Forelimb muscle (tissue), 1 donor: ENCODE results near the gene PARG. TPM values are rescaled to one million over a fixed set of nuclear protein-coding genes. Genes with fewer than 3 reads are reported as not detected.
"Not testable (repeated sequence)": the region's sequence is repeated elsewhere in the genome, so short reads cannot be mapped to it uniquely, and the experiment has no call there.

Experiments
- DNase-seq: peaks from one replicate; pipeline ENCODE4 v3.0.0-alpha.2; 2013; ENCODE audit warnings: low read depth
- polyA plus RNA-seq: library from polyadenylated mRNA; unstranded; fragments of 120-200 nt; gene quantifications from one replicate; pipeline ENCODE4 v1.2.1, GENCODE V29; 2013; ENCODE audit not compliant: insufficient read length

Gene PARG
- 19.7 TPM for polyA plus RNA-seq

- DNase-seq: peak; percentile 47
These were observed at the start of gene PARG, which contains the start of gene TIMM23B for GRCh38 chr10:49941447-49942338. PARG (minus strand) TSS chr10:49942027; CDS start chr10:49941725, 302 bp downstream. TIMM23B (plus strand) TSS chr10:49942053; CDS start chr10:49942195, 142 bp downstream.

GRCh38 chr10:49988376-49988775 lies 46.5 kb upstream of the PARG start, which contains the start of gene AGAP6:
AGAP6 (plus strand) TSS chr10:49988406; CDS start chr10:49988716, 310 bp downstream.
- not testable (repeated sequence) for DNase-seq

GRCh38 chr10:49987207-49987606 lies 45.4 kb upstream of the PARG start:
- DNase-seq: not testable (repeated sequence)

DNA sequence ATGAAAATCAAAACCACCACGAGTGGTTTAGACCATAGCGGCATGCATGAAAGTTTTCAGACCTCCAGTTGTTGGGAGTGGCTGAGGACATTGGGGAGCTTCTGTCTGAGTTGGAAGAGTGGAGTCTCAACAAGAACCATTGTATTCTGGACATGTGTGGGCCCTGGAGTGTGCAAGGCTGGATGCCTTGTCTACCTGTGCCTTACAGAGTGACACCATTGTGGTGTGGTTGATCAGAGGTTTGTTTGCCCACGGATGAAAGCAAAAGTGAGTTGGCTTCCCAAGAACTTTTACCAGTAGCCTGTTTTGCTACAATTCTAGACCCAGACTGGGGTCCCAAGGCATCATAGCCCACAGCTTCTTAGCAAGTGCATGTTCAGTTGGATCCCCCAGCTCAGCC lies 35.9 kb upstream of the PARG start:
- DNase-seq: not testable (repeated sequence)

- DNase-seq: not testable (repeated sequence)
These were observed 30.3 kb upstream of the PARG start for GRCh38 chr10:49972094-49972493.

DNA sequence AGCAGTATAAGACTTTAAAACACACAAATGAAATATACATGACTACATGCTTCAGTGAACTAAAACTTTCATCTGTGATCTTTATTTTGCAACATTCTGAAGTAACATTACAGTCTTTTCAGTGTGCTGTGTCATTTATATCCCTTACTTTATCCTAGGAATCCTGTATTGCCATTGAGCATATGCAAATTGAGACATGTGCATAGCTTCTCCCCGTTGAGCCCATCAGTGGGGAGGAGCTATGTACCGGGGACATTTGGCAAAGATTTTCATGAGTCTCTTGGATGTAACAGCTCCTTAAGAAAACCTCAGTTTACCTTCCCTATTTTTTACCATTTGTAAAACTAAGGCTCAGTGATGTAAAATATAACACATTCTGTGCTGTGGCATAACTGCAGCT lies 29.6 kb upstream of the PARG start:
- not testable (repeated sequence) for DNase-seq

- not testable (repeated sequence) for DNase-seq
These were observed 28.6 kb upstream of the PARG start for GRCh38 chr10:49970331-49970857.

DNA sequence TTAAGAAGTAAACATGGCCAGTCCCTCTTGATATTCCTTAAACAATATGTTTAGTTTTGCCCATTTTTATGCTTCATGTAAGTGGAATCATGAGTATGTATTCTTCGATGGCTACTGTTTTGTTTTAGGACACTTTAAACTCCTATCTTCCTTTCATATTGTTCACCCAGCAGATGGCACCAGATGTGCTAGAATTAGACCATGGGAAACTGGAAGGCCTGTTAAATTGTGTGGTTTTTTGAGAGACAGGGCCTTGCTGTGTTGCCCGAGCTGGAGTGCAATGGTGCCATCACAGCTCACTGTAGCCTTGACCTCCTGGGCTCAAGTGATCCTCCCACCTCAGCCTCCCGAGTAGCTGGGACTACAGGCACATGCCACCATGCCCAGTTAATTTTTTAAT lies 11.3 kb upstream of the PARG start:
- not testable (repeated sequence) for DNase-seq

DNA sequence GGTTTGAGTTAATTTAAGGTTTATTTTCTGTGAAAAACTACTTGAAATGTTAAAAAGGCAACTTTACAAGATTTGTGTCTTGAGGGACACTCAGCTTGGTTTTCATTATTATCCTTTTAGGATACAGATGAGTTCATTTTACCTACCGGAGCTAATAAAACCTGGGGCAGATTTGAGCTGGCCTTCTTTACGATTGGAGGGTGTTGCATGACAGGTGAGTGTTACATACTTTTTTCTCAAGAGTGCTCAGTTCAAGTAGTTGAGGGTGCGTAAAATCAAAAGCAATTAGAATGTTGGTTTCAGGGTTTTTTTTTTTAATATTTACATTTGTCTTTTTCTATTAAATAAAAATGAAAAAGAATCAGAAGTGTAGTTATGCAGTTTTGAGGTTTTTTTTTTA lies 10.2 kb upstream of the PARG start:
- not testable (repeated sequence) for DNase-seq

DNA sequence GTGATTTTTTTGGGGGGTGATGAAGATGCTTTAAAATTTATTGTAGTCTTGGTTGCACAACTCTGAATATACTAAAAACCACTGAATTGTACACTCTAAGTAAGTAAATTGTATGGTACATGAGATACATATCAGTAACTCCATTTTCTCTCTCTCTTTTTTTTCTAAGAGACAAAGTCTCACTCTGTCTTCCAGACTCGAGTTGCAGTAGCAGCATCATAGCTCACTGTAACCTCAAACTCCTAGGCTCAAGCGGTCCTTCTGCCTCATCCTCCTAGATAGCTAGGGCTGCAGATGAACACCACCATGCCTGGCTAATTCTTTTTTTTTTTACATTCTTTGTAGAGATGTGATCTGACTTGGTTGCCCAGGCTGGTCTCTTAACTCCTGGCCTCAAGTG lies 6.9 kb upstream of the PARG start:
- DNase-seq: not testable (repeated sequence)

DNA sequence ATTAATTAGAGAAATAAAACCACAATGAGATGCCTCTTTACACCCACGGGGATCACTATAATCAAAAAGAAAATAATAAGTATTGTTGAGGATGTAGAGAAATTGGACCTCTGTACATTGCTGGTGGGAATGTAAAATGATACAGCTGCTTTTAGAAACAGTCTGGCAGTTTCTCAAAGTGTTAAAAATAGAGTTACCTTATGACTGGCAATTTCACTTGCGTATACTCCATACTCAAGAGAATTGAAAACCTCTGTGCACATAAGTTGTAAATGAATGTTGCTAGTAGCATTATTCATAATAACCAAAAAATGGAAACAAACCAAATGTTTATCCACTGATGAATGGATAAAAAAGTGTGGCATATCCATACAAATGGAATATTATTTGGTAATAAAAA lies 6.3 kb upstream of the PARG start:
- DNase-seq: not testable (repeated sequence)

DNA sequence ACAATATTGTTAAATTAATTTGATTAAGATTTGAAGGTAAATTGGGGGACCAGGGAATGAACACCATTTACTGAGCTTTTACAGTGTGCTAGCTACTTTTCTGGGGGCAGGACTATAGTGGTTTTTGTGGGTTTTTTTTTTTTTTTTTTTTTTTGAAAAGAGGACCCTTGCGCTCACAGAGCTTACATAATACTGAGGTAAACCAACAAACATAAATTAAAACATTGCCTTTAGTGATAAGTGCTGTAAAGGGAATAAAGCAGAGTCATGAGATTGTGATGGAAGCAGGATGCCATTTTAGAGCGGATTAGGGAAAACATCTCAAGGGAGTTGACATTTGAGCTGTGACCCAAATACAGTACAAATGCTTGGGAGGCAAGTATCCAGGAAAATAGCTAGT lies 1.8 kb upstream of the PARG start:
- DNase-seq: not testable (repeated sequence)

- DNase-seq: not testable (repeated sequence)
These were observed 495 bp upstream of the PARG start for GRCh38 chr10:49942339-49942705.

- not testable (repeated sequence) for DNase-seq
These were observed 9.7 kb downstream of the PARG start for GRCh38 chr10:49931959-49932728.

DNA sequence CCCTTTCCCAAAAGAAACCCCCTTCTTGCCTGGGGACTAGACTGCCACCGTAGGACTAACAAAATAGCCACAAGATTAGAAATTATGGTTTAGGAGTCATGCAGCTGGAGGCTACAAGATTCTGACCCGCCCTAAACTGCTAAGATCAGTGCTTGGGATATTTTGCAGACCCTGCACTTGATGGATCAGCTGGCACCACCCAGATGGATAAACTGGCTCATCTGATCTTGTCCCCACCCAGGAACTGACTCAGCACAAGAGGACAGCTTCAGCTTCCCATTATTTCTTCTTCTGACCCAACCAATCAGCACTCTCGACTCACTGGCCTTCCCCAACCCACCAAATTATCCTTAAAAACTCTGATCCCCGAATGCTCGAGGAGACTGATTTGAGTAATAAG lies 10.6 kb downstream of the PARG start:
- DNase-seq: not testable (repeated sequence)

DNA sequence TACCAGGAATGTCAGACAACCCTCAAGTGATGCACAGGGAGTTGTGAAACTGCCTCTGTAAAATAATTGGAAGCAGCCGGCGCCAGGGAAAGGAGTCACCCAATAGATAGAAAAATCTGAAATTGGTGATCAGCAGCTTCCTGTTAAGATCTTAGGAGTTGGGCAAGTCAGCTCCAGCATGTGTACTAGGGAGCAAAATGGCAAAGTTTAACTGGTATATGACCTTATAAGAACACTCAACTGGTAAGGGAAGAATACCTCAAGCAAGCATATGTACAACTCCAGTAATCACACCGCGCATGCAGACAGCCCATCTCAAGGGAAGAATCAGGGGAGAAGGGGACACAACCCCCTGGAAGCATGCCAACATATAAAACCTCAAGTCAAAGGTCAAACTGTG lies 18.3 kb downstream of the PARG start:
- DNase-seq: not testable (repeated sequence)

GRCh38 chr10:49922041-49922440 lies 19.8 kb downstream of the PARG start:
- DNase-seq: not testable (repeated sequence)

DNA sequence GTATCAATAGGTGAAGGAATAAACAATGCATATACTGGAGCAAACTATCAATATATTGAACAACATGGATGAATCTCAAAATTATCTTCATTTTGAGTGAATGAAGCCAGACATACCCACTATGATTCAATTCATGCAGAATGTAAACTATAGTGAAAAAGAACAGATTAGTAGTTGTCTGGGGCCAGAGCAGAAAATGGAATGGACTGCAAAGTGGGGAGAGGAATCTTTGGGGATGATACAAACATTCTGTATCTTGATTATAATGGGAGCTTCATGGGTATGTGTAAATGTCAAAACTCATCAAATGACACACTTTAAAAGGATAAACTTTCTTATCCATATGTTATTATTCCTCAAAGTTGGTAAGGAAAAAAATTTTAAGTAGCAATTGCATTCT lies 23.9 kb downstream of the PARG start:
- not testable (repeated sequence) for DNase-seq

- DNase-seq: not testable (repeated sequence)
These were observed 25.4 kb downstream of the PARG start for GRCh38 chr10:49916451-49916850.

DNA sequence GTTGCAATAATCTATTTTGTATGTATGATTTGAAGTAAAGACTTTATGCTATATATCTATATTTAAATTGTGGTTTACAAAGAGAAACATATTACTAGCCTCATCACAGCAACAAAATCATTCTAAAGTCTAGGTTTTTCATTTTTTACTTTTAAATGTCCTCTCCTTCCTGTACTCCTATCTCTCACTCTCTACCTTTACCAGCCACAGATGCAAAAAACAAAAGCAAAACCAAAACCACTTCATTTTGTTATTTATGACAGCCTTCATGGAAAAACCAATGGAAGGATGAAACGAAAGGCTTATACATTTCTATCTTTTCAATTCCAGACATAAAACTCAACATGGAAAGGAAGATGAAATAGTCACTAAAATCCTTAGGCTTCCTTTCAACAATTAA lies 31.5 kb downstream of the PARG start:
- DNase-seq: not testable (repeated sequence)

GRCh38 chr10:49908290-49909080 lies 33.3 kb downstream of the PARG start:
- DNase-seq: not testable (repeated sequence)
